PC-9 (cell line): ENCODE data around the gene GPRIN1.

Experiments used
- EZH2 ChIP-seq: fragments of 200-600 bp; sonication (generic); IDR thresholded peaks from 2 replicates; pipeline ENCODE4 v1.8.0; 2017; ENCODE audit warnings: antibody characterized with exemption, low read depth
- TF ChIP-seq, protein P1 (sequence below): fragments of 200-600 bp; sonication (generic); conservative IDR thresholded peaks from 2 replicates; pipeline ENCODE4 v1.6.1; 2017; ENCODE audit warnings: mixed run types, antibody characterized with exemption, mild to moderate bottlenecking, moderate library complexity

DNA sequence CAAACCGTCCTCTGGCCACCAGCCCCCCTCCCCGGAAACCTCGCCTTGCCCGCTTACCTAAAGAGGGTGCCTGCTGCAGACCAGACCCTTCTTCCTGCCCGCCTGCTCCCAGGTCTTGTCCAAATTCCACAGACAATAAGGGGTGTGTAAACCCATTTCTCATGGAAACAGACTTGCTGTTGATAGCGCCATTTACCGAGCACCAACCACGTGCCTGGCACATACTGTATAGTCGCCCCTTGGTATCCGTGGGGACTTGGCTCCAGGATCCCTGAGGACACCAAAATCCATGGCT, 35.7 kb downstream of the GPRIN1 start:
- TF ChIP-seq, protein P1, sequence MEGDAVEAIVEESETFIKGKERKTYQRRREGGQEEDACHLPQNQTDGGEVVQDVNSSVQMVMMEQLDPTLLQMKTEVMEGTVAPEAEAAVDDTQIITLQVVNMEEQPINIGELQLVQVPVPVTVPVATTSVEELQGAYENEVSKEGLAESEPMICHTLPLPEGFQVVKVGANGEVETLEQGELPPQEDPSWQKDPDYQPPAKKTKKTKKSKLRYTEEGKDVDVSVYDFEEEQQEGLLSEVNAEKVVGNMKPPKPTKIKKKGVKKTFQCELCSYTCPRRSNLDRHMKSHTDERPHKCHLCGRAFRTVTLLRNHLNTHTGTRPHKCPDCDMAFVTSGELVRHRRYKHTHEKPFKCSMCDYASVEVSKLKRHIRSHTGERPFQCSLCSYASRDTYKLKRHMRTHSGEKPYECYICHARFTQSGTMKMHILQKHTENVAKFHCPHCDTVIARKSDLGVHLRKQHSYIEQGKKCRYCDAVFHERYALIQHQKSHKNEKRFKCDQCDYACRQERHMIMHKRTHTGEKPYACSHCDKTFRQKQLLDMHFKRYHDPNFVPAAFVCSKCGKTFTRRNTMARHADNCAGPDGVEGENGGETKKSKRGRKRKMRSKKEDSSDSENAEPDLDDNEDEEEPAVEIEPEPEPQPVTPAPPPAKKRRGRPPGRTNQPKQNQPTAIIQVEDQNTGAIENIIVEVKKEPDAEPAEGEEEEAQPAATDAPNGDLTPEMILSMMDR: peak; percentile 28
- TF ChIP-seq EZH2: no peak
